OCI-LY1 (cell line): ENCODE measurements around the gene ISG20.

Experiments used
- EZH2 ChIP-seq: fragments of 200-600 bp; sonication (generic), shearing (Covaris generic); IDR thresholded peaks from 2 replicates; pipeline ENCODE4 v1.8.0; 2017; ENCODE audit warnings: borderline replicate concordance, mixed run types, mild to moderate bottlenecking, antibody characterized with exemption, low read length, moderate library complexity, mixed read lengths
- TF ChIP-seq, protein P1 (sequence below): fragments of 200-600 bp; sonication (generic), shearing (Covaris generic); IDR thresholded peaks from 2 replicates; pipeline ENCODE4 v1.5.1; 2017; ENCODE audit warnings: mild to moderate bottlenecking, antibody characterized with exemption, low read length, moderate library complexity, mixed read lengths

DNA sequence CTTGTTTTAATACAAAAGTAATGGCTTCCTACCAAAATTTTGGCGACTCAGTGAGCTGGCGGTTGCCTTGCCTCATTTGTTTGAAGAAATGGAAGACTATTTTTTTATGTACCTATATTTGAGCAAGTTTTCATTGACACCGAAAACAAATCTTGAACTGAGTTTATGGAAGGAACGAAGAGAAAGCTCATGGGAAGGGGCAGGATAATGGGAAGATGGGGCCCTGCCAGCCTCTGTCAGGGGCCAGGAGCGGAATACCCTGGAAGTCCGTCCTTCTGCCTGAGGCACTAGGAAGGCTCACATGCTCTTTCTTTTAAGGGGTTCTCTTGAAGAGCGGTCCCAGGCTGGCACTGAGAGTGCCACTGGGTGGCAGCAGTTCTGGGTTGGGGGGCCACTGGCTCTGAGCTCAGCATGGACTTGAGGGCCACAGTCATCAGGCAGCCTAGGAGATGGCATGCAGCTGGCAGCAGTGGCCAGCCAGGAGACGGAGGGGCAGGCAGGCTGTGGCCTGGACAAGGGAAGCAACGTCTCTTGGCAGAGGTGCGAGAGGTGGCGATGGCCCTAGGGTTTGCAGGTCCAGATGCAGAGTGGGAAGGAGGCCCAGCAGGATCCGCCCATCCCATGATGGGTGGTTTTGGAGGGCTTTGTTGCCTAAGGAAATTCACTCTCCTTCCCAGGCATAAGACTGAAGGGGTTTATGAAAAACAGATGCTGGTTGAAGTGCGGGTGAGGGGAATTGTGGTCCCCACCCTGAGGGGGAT is 41.6 kb downstream of the ISG20 start:
- TF ChIP-seq, protein P1, sequence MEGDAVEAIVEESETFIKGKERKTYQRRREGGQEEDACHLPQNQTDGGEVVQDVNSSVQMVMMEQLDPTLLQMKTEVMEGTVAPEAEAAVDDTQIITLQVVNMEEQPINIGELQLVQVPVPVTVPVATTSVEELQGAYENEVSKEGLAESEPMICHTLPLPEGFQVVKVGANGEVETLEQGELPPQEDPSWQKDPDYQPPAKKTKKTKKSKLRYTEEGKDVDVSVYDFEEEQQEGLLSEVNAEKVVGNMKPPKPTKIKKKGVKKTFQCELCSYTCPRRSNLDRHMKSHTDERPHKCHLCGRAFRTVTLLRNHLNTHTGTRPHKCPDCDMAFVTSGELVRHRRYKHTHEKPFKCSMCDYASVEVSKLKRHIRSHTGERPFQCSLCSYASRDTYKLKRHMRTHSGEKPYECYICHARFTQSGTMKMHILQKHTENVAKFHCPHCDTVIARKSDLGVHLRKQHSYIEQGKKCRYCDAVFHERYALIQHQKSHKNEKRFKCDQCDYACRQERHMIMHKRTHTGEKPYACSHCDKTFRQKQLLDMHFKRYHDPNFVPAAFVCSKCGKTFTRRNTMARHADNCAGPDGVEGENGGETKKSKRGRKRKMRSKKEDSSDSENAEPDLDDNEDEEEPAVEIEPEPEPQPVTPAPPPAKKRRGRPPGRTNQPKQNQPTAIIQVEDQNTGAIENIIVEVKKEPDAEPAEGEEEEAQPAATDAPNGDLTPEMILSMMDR = no peak
- TF ChIP-seq EZH2 = no peak
